Chondrocyte (in vitro differentiated cells): ENCODE data around the gene RRAD. TPM values are rescaled to one million over a fixed set of nuclear protein-coding genes. Genes with fewer than 3 reads are reported as not detected.
A peak's percentile ranks its signal among the peaks of the same experiment; 100 is the strongest.
"Not testable (repeated sequence)": the region's sequence is repeated elsewhere in the genome, so short reads cannot be mapped to it uniquely, and the experiment has no call there.

ENCODE experiments used
- DNase-seq: peaks from one replicate; pipeline ENCODE4 v3.0.0; 2021; ENCODE audit warnings: mixed read lengths, low spot score
- H3K27ac Mint-ChIP-seq: one replicate; pipeline ENCODE4 v1.8.0; 2021; ENCODE audit warnings: mild to moderate bottlenecking, moderate library complexity, mixed read lengths; ENCODE audit not compliant: unreplicated experiment
- H3K27me3 Mint-ChIP-seq: 2 replicates; pipeline ENCODE4 v1.8.0; 2021; ENCODE audit warnings: low read depth, mixed read lengths
- H3K36me3 Mint-ChIP-seq: 2 replicates; pipeline ENCODE4 v1.8.0; 2021; ENCODE audit warnings: low read depth, mixed read lengths
- H3K4me1 Mint-ChIP-seq: 2 replicates; pipeline ENCODE4 v1.8.0; 2021; ENCODE audit warnings: low read depth, mild to moderate bottlenecking, mixed read lengths
- H3K4me3 Mint-ChIP-seq: one replicate; pipeline ENCODE4 v1.8.0; 2021; ENCODE audit warnings: mild to moderate bottlenecking, moderate library complexity, mixed read lengths; ENCODE audit not compliant: unreplicated experiment
- H3K9me3 Mint-ChIP-seq: 2 replicates; pipeline ENCODE4 v1.8.0; 2021; ENCODE audit warnings: low read depth, mixed read lengths
- CTCF ChIP-seq: fragments of 200-600 bp; sonication (generic); IDR thresholded peaks from 2 replicates; pipeline ENCODE4 v1.5.0; 2021; ENCODE audit warnings: antibody characterized with exemption, mild to moderate bottlenecking, moderate library complexity
- total RNA-seq: library from RNA; stranded (reverse); gene quantifications from 3 replicates; pipeline ENCODE4 v1.2.1, GENCODE V29; 2021

RRAD gene
- total RNA-seq, 1 donor from 2014 or later: 6.5 TPM

- Mint-ChIP-seq H3K36me3 (peaks cover 15% of the 10 kb centered on the region), H3K27ac (no peak overlapping the region), H3K27me3 (peaks cover 2% of the 10 kb centered on the region), H3K4me1 (peaks cover 2% of the 10 kb centered on the region), H3K4me3 (no peak overlapping the region), H3K9me3 (no peaks in the 10 kb centered on the region)
- no peak for TF ChIP-seq CTCF
- no peak for DNase-seq
Observed at GRCh38 chr16:66945939-66946338, 20.6 kb upstream of the RRAD start.

- H3K36me3 Mint-ChIP-seq: peaks cover 15% of the 10 kb centered on the region
- H3K9me3 Mint-ChIP-seq, DNase-seq, H3K27me3 Mint-ChIP-seq, H3K4me3 Mint-ChIP-seq, H3K4me1 Mint-ChIP-seq: not testable (repeated sequence)
- peak overlapping the region; percentile 12 for H3K27ac Mint-ChIP-seq
Observed at GRCh38 chr16:66944971-66945370, 19.6 kb upstream of the RRAD start.

- peaks cover 2% of the 10 kb centered on the region for H3K4me1 Mint-ChIP-seq
- no peak for TF ChIP-seq CTCF
- H3K27ac Mint-ChIP-seq: no peak overlapping the region
Observed at GRCh38 chr16:66944054-66944441, 18.7 kb upstream of the RRAD start.

GRCh38 chr16:66943426-66944053 is 18.2 kb upstream of the RRAD start:
- H3K36me3 Mint-ChIP-seq: peaks cover 18% of the 10 kb centered on the region
- no peak for TF ChIP-seq CTCF
- H3K4me1 Mint-ChIP-seq: peaks cover 2% of the 10 kb centered on the region
- no peak overlapping the region for H3K27ac Mint-ChIP-seq
- no peak for DNase-seq
- no peaks in the 10 kb centered on the region for H3K9me3 Mint-ChIP-seq
- H3K4me3 Mint-ChIP-seq: no peak overlapping the region
- H3K27me3 Mint-ChIP-seq: no peaks in the 10 kb centered on the region

More at GRCh38 chr16:66944054-66944441, 18.7 kb upstream of the RRAD start:
- no peak for DNase-seq
- Mint-ChIP-seq H3K36me3 (peaks cover 18% of the 10 kb centered on the region), H3K27me3 (no peaks in the 10 kb centered on the region), H3K4me3 (no peak overlapping the region), H3K9me3 (no peaks in the 10 kb centered on the region)

GRCh38 chr16:66942981-66943380 is 17.6 kb upstream of the RRAD start:
- Mint-ChIP-seq H3K36me3 (peaks cover 18% of the 10 kb centered on the region), H3K27ac (no peak overlapping the region), H3K27me3 (no peaks in the 10 kb centered on the region), H3K4me1 (peaks cover 2% of the 10 kb centered on the region), H3K4me3 (no peak overlapping the region), H3K9me3 (no peaks in the 10 kb centered on the region)
- no peak for TF ChIP-seq CTCF
- no peak for DNase-seq

- Mint-ChIP-seq H3K9me3 (no peaks in the 10 kb centered on the region), H3K27ac (no peak overlapping the region), H3K4me3 (no peak overlapping the region), H3K36me3 (peaks cover 18% of the 10 kb centered on the region), H3K4me1 (peaks cover 16% of the 10 kb centered on the region), H3K27me3 (no peaks in the 10 kb centered on the region)
- DNase-seq: no peak
- TF ChIP-seq CTCF: no peak
Observed at GRCh38 chr16:66940236-66940635, 14.9 kb upstream of the RRAD start.
